Psoas muscle (tissue), 8 donors: ENCODE results near the gene FICD. TPM values are rescaled to one million over a fixed set of nuclear protein-coding genes. Genes with fewer than 3 reads are reported as not detected.

Source experiments
- ATAC-seq, 4 donors: fragments of 200-7000 bp; cut with Tn5 transposase; one replicate each; pipeline ENCODE4 v1.9.1; 2020; ENCODE audit warnings: moderate library complexity in 3 of 4, mild to moderate bottlenecking in 2 of 4
- DNase-seq, 2 donors: peaks; one replicate each; pipeline ENCODE4 v3.0.0-alpha.2; 2020
- H3K27ac ChIP-seq: fragments of 200-600 bp; one replicate; pipeline ENCODE4 v1.8.0; 2022
- H3K27me3 ChIP-seq, 3 donors: fragments of 200-600 bp in 1 of 3; one replicate each; pipeline versions ENCODE4 v1.6.1 to v1.8.0; 2013 to 2022; ENCODE audit warnings: low read length in 2 of 3, mild to moderate bottlenecking in 2 of 3, moderate library complexity in 1 of 3; ENCODE audit not compliant: insufficient read depth in 3 of 3
- H3K36me3 ChIP-seq, 2 donors: fragments of 200-600 bp in 1 of 2; one replicate each; pipeline versions ENCODE4 v1.6.1 to v1.8.0; 2013 to 2022; ENCODE audit warnings: low read depth in 1 of 2, mild to moderate bottlenecking in 1 of 2, moderate library complexity in 1 of 2; ENCODE audit not compliant: insufficient read depth in 1 of 2
- H3K4me1 ChIP-seq: fragments of 200-600 bp; one replicate; pipeline ENCODE4 v1.8.0; 2022
- H3K4me3 ChIP-seq: fragments of 200-600 bp; one replicate; pipeline ENCODE4 v1.8.0; 2022; ENCODE audit warnings: mild to moderate bottlenecking
- H3K9me3 ChIP-seq: fragments of 200-600 bp; one replicate; pipeline ENCODE4 v1.8.0; 2022
- WGBS, 3 donors: extraction: QIAGEN DNeasy Blood & Tissue Kit; methylation state at CpG; one replicate each; pipeline versions ENCODE4 v1.1.6 to v1.1.7; 2013; 5-methylcytosine and 5-hydroxymethylcytosine counted together
- intact Hi-C, 2 donors: fragments of 100-400 bp; cut with DNase I; formaldehyde crosslinking; loops; one replicate each; pipeline versions ENCODE4 v1.11.0 to v1.14.2; 2022
- polyA plus RNA-seq, 3 donors: library from polyadenylated mRNA; stranded (reverse); fragments of 200-250 nt; gene quantifications; one replicate each; pipeline ENCODE4 v1.2.3, GENCODE V29; 2013
- total RNA-seq, 4 donors: library from RNA; stranded (reverse); fragmentation: NEBNext Ultra II Directional in 2 of 4; extraction: Animal tissue kit (Norgen Biotek cat#: 25700) in 2 of 4; gene quantifications; one replicate each; pipeline versions ENCODE4 v1.2.1 to v1.2.4, GENCODE V29; 2021 to 2023
- TF ChIP-seq, protein P1 (sequence below): fragments of 200-600 bp; IDR thresholded peaks from one replicate; pipeline ENCODE4 v1.8.0; 2022; ENCODE audit warnings: antibody characterized with exemption
- donor health status: healthy with polysubstance abuse.
- donor health status: DM: no; HTN: no; CAD: no; lungs with moderate emphysema.
- donor health status: Bipolar disorder and iron deficiency.
- donor health status: healthy.
- donor health status: DM: yes; HTN: yes; CAD: no.
- donor health status: DM: no; HTN: no; CAD: no.
- donor health status: DM: no; HTN: no; CAD: no.
- donor health status: DM: yes; HTN: yes; CAD: no.

Gene FICD
- total and polyA plus RNA-seq, 7 donors: 1.6 to 5.5 (median 4.2) TPM

DNA sequence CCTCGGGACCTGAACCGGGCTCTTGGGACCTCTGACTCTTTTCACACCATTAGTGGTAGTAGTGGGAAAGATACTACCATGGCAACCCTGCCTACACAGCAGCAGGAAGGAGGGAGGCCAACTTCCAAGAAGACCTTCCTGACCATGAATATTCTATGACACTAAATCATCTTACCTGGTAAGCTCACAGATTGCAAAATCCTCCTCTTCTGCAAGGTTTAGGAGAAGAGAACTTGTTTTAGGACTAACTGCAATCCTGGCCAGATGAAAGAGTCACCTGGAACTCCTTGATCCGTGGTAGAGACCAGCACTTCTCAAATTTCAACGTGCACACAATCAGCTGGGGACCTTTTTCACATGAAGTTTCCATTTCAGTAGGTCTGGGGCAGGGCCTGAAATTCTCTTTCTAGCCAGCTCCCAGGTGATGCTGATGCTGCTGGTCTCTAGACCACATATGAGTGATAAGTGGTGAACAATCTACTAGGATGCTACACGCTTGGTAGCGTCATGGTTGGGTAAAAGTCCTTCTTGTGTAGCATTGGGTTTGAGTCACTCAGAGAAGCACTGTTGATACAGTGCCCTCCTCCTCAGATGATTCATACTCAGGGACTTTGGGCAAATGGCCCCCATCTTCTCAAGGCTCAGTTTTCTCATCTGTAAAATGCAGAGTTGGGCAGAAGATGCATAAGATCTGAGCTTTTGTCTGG lies 35.6 kb upstream of the FICD start:
- Histone ChIP-seq H3K4me3 (no peak overlapping the region), H3K4me1 (no peaks in the 10 kb centered on the region), H3K27ac (no peak overlapping the region), H3K36me3 (no peaks in the 10 kb centered on the region), H3K9me3 (no peaks in the 10 kb centered on the region), H3K27me3 (peaks cover 0 to 2% (median 0%) of the 10 kb centered on the region in 3 donors)
- DNase-seq: no peak
- intact Hi-C loops: no loop called here
- 52 to 56% (median 54%) methylated on average over 6 of the region's 6 CpGs for WGBS, 3 donors
- TF ChIP-seq, protein P1, sequence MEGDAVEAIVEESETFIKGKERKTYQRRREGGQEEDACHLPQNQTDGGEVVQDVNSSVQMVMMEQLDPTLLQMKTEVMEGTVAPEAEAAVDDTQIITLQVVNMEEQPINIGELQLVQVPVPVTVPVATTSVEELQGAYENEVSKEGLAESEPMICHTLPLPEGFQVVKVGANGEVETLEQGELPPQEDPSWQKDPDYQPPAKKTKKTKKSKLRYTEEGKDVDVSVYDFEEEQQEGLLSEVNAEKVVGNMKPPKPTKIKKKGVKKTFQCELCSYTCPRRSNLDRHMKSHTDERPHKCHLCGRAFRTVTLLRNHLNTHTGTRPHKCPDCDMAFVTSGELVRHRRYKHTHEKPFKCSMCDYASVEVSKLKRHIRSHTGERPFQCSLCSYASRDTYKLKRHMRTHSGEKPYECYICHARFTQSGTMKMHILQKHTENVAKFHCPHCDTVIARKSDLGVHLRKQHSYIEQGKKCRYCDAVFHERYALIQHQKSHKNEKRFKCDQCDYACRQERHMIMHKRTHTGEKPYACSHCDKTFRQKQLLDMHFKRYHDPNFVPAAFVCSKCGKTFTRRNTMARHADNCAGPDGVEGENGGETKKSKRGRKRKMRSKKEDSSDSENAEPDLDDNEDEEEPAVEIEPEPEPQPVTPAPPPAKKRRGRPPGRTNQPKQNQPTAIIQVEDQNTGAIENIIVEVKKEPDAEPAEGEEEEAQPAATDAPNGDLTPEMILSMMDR: no peak
- ATAC-seq: no peak

DNA sequence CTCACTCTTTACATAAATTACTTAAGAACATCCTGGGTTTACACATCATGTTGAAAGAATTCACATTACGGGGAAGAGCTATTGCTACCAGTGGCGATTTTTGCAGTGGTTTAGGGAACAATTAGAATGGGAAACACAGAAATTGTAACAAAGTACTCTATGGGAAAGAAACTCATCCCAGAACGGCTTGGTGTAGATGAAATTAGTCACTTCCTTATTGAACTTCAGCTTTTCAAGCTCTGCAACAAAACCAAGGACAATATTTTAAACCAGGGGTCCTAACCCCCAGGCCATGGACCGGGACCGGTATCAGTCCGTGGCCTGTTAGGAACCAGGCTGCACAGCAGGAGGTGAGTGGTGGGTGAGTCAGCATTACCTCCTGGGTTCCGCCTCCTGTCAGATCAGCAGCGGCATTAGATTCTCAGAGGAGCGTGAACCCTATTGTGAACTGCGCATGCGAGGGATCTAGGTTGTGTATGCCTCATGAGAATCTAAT lies 32.3 kb upstream of the FICD start:
- intact Hi-C loops: no loop called here
- no peak overlapping the region for H3K4me3 ChIP-seq
- peaks cover 0 to 2% (median 0%) of the 10 kb centered on the region in 3 donors for H3K27me3 ChIP-seq
- peaks cover 6% of the 10 kb centered on the region for H3K9me3 ChIP-seq
- TF ChIP-seq, protein P1: no peak
- H3K36me3 ChIP-seq: no peaks in the 10 kb centered on the region
- WGBS, 3 donors: 53 to 59% (median 58%) methylated on average over 11 of the region's 11 CpGs
- no peak for ATAC-seq
- no peak for DNase-seq
- H3K27ac ChIP-seq: no peak overlapping the region
- no peaks in the 10 kb centered on the region for H3K4me1 ChIP-seq

DNA sequence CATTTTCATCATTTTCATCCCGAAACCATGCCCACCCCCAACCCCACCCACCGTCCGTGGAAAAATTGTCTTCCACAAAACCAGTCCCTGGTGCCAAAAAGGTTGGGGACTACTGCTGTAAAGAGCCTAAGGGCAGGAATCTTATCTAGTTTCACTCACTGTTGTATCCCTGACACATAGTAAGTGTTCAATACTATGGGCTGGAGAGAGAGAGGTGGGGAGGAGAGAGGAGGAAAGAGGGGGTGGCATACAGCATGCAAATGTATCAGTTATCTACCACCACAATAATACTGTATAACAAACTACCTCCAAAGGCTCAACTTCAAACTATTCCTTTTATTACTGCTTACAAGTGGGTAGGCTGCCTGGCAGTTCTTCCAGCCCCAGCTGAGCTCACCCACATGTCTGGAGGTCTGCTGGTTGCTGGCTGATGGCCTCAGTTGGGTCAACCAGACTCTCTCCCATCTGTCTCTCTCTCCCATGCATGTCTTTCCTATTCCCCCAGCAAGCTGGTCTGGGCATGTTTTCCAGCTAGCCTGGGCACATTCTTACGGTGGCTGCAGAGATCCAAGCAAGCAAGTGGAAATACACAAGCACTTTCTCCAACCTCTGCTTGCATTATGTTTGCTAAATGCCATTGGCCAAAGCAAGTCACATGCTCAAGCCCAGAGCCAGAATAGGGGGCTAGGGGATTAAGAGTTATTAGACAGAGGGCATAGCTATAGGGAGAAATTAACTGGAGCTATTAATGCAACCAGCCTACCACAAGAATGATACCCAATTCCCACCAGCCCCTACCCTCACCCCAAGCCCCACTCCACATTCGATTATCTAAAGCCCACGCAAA lies 31.6 kb upstream of the FICD start:
- H3K4me1 ChIP-seq: no peaks in the 10 kb centered on the region
- 57 to 63% (median 61%) methylated on average over 6 of the region's 6 CpGs for WGBS, 3 donors

DNA sequence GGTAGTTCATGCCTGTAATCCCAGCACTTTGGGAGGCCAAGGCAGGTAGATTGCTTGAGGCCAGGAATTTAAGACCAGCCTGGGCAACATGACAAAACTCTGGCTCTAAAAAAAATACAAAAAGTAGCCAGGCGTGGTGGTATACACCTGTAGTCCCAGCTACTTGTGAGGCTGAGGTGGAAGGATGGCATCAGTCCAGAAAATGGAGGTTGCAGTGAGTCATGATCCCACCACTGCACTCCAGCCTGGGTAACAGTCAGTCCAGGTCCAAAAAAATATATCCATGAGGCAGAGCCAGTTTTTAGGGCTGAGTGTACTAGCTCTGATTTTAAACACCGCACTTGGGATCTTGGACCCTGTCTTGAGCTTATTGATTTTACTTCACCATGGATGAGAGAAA lies 30.6 kb upstream of the FICD start:
- H3K36me3 ChIP-seq: no peaks in the 10 kb centered on the region
- peaks cover 0 to 2% (median 0%) of the 10 kb centered on the region in 3 donors for H3K27me3 ChIP-seq
- DNase-seq: no peak
- peaks cover 6% of the 10 kb centered on the region for H3K9me3 ChIP-seq
- no peak overlapping the region for H3K27ac ChIP-seq
- intact Hi-C loops: no loop called here
- TF ChIP-seq, protein P1: no peak
- ATAC-seq: no peak
- no peaks in the 10 kb centered on the region for H3K4me1 ChIP-seq
- H3K4me3 ChIP-seq: no peak overlapping the region
- WGBS, 3 donors: 70 to 84% (median 71%) methylated on average over 2 of the region's 2 CpGs

More for the DNA sequence above, 31.6 kb upstream of the FICD start:
- intact Hi-C loops: no loop called here
- Histone ChIP-seq H3K9me3 (peaks cover 6% of the 10 kb centered on the region), H3K36me3 (no peaks in the 10 kb centered on the region), H3K4me3 (no peak overlapping the region), H3K27me3 (peaks cover 0 to 2% (median 0%) of the 10 kb centered on the region in 3 donors), H3K27ac (no peak overlapping the region)
- ATAC-seq (no peak), DNase-seq (no peak)
- TF ChIP-seq, protein P1: no peak
